K562 (cell line): ENCODE results near the gene HDAC1. TPM values are rescaled to one million over a fixed set of nuclear protein-coding genes. Genes with fewer than 3 reads are reported as not detected.

Experiments
- KDM2B ChIP-seq: fragments of 250-450 bp; sonication (Bioruptor Pico); IDR thresholded peaks from 2 replicates; pipeline ENCODE4 v1.8.0; 2021; ENCODE audit warnings: mild to moderate bottlenecking, moderate library complexity
- KDM4B ChIP-seq, 2 experiments: fragments of 450-650 bp in 1 of 2; sonication (generic) in 1 of 2; IDR thresholded peaks; 2 replicates each; pipeline ENCODE4 v1.6.1; 2016 to 2017; ENCODE audit warnings: borderline replicate concordance in 2 of 2, antibody characterized with exemption in 1 of 2, low read depth in 1 of 2, mild to moderate bottlenecking in 1 of 2
- MCM5 ChIP-seq: fragments of 450-650 bp; IDR thresholded peaks from 2 replicates; pipeline ENCODE4 v1.6.1; 2016; ENCODE audit warnings: low read depth
- NCOA4 ChIP-seq: fragments of 450-650 bp; IDR thresholded peaks from 2 replicates; pipeline ENCODE4 v1.6.1; 2018; ENCODE audit warnings: mild to moderate bottlenecking; ENCODE audit not compliant: partially characterized antibody
- NFYB ChIP-seq: IDR thresholded peaks from 2 replicates; pipeline ENCODE4 v1.6.1; 2011; ENCODE audit warnings: mild to moderate bottlenecking, moderate library complexity; ENCODE audit not compliant: insufficient read length; ENCODE audit errors: extremely low read depth
- NR4A1 ChIP-seq, 2 experiments: fragments of 250-450 bp in 1 of 2; fragments of 450-650 bp in 1 of 2; sonication (Bioruptor Pico) in 1 of 2; IDR thresholded peaks; 2 replicates each; pipeline versions ENCODE4 v1.4.0 to v1.6.1; 2016 to 2020; ENCODE audit warnings: mild to moderate bottlenecking in 2 of 2, missing compliant biosample characterization in 1 of 2, missing genetic modification characterization in 1 of 2, moderate library complexity in 1 of 2
- NRF1 ChIP-seq, 2 experiments: fragments of 450-650 bp; IDR thresholded peaks in 1 of 2; conservative IDR thresholded peaks in 1 of 2; 2 replicates each; pipeline ENCODE4 v1.6.1; 2014; ENCODE audit warnings: mild to moderate bottlenecking in 2 of 2
- RAD51 ChIP-seq: fragments of 450-650 bp; IDR thresholded peaks from 2 replicates; pipeline ENCODE4 v1.7.1; 2016; ENCODE audit warnings: low read depth, mild to moderate bottlenecking, borderline replicate concordance
- RB1 ChIP-seq: fragments of 450-650 bp; IDR thresholded peaks from 2 replicates; pipeline ENCODE4 v1.6.1; 2017; ENCODE audit warnings: low read depth, mild to moderate bottlenecking
- SMARCA5 ChIP-seq: fragments of 450-650 bp; IDR thresholded peaks from 2 replicates; pipeline ENCODE4 v1.6.1; 2016
- ZBTB8A ChIP-seq: fragments of 450-650 bp; IDR thresholded peaks from 2 replicates; pipeline ENCODE4 v1.6.1; 2018; ENCODE audit warnings: mild to moderate bottlenecking, moderate library complexity; ENCODE audit not compliant: partially characterized antibody
- ZFPM2 ChIP-seq: fragments of 250-450 bp; sonication (Bioruptor Pico); IDR thresholded peaks from 2 replicates; pipeline ENCODE4 v1.5.1; 2022; ENCODE audit warnings: mild to moderate bottlenecking
- ZNF274 ChIP-seq: IDR thresholded peaks from 2 replicates; pipeline ENCODE4 v1.6.1; 2011; ENCODE audit warnings: low read depth, mild to moderate bottlenecking, low read length, moderate library complexity, borderline replicate concordance
- ZNF561 ChIP-seq: fragments of 450-650 bp; formaldehyde crosslinking; conservative IDR thresholded peaks from 2 replicates; pipeline ENCODE4 v1.4.0; 2020; ENCODE audit warnings: mild to moderate bottlenecking, moderate library complexity
- ZNF584 ChIP-seq: fragments of 200-800 bp; sonication (Bioruptor generic); IDR thresholded peaks from 2 replicates; pipeline ENCODE4 v1.6.1; 2016; ENCODE audit warnings: low read depth, mild to moderate bottlenecking, missing genetic modification characterization, missing compliant biosample characterization
- ZNF766 ChIP-seq: fragments of 200-800 bp; sonication (Bioruptor generic); conservative IDR thresholded peaks from 2 replicates; pipeline ENCODE4 v1.6.1; 2016; ENCODE audit warnings: missing genetic modification characterization, missing compliant biosample characterization
- ZSCAN29 ChIP-seq: fragments of 450-650 bp; IDR thresholded peaks from 2 replicates; pipeline ENCODE4 v1.6.1; 2017
- polyA plus RNA-seq, 8 experiments: library from polyadenylated mRNA; depleted of rRNA in 4 of 8; stranded (reverse) in 5 of 8; unstranded in 3 of 8; fragments of >200 nt; fragmentation: Nextera tagmentation in 2 of 8; fragmentation: Illumina TruSeq in 1 of 8; extraction: Ambion mirVana in 2 of 8; extraction: Trizol in 1 of 8; gene quantifications; 2 replicates each; pipeline versions ENCODE4 v1.2.1 to v1.2.3, GENCODE V29; 2011 to 2014; ENCODE audit warnings: inconsistent platforms in 1 of 8, missing spikeins in 1 of 8
- total RNA-seq, 7 experiments: library from RNA; depleted of rRNA in 6 of 7; stranded (reverse); fragments of >200 nt in 6 of 7; fragmentation: Illumina TruSeq in 2 of 7; extraction: Trizol in 2 of 7; gene quantifications; 2 replicates each; pipeline versions ENCODE4 v1.2.1 to v1.2.3, GENCODE V29; 2011 to 2021; ENCODE audit warnings: low replicate concordance in 1 of 7
- TF ChIP-seq, protein P1 (sequence below): fragments of 450-650 bp; IDR thresholded peaks from 2 replicates; pipeline ENCODE4 v1.6.1; 2017; ENCODE audit warnings: mild to moderate bottlenecking, moderate library complexity
- TF ChIP-seq, protein P2 (sequence below): fragments of 250-450 bp; sonication (Bioruptor Pico); IDR thresholded peaks from 2 replicates; pipeline ENCODE4 v1.4.0; 2020; ENCODE audit warnings: mild to moderate bottlenecking, moderate library complexity
- TF ChIP-seq, protein P3 (sequence below): fragments of 250-450 bp; sonication (Bioruptor Pico); IDR thresholded peaks from 2 replicates; pipeline ENCODE4 v1.4.0; 2020; ENCODE audit warnings: mild to moderate bottlenecking
- TF ChIP-seq, protein P4 (sequence below): fragments of 450-650 bp; IDR thresholded peaks from 2 replicates; pipeline ENCODE4 v1.6.1; 2016; ENCODE audit warnings: missing biosample characterization, missing genetic modification characterization

Gene HDAC1
- total and polyA plus RNA-seq, 9 of the 15 experiments (the other 6 are each of a cell fraction or from before 2014, with no cell fraction given), result 169 to 384 (median 193) TPM

DNA sequence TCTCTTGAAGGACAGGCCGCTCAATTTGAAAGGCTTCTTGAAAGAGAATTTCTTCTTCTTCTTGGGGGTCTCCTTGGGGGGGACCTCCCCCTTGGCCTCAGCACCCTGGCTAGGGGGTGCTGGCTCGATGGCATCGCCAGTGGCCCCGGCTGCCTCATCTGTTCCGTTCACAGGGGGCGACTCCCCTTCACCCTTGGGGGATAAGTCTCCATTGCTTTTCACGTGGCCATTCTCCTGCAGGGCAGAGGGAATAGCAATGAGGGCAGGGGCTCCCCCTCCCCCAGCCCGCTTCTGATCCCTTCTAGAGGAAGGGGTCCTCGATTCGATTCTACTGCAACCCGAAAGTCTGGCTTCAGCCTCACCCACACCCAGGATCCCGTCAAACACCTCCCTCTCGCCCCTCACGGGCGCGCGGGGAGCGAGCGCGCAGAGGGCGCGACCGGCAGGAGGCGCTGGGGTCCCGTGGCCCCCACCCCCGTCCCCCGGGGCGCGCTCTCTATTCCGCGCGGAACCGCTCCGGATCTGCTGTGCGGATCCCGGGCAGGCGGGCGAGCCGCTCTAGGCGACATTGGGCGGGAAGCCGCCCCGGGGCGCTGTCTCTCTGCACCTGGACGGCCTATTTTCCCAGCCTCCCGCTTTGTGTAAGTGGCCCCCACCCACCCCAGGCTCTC, 43.1 kb downstream of the HDAC1 start (continued):
- TF ChIP-seq ZBTB8A (no peak), NR4A1 (CRISPR knock-in tag; IDR thresholded peaks at IDR 0.05) (no peak), NR4A1 (tag; IDR thresholded peaks at IDR 0.05) (no peak), ZNF274 (no peak), MCM5 (no peak), KDM2B (CRISPR knock-in tag) (peak; percentile 98), RB1 (peak; percentile 98), NFYB (no peak), NRF1 (conservative IDR thresholded peaks at IDR 0.05 in 1 of 2, IDR thresholded peaks at IDR 0.05 in 1 of 2) (peak; percentile 39 to 57; a peak in 3 of 4 replicates), ZNF584 (no peak), ZNF561 (CRISPR knock-in tag) (no peak), SMARCA5 (no peak), ZFPM2 (CRISPR knock-in tag) (0 out of 2 replicates have a peak, but pooled peaks have one; percentile 69), NCOA4 (no peak), KDM4B (IDR thresholded peaks at IDR 0.05; ENCODE audit: borderline replicate concordance in 2 of 2, low read depth in 1 of 2) (peak in 1 of 2 experiments; percentile 70; a peak in 1 of 4 replicates), ZSCAN29 (peak; percentile 73; the same call in 1 of the 2 replicates), RAD51 (no peak), ZNF766 (CRISPR knock-in tag) (peak; percentile 76)
- TF ChIP-seq, protein P1, sequence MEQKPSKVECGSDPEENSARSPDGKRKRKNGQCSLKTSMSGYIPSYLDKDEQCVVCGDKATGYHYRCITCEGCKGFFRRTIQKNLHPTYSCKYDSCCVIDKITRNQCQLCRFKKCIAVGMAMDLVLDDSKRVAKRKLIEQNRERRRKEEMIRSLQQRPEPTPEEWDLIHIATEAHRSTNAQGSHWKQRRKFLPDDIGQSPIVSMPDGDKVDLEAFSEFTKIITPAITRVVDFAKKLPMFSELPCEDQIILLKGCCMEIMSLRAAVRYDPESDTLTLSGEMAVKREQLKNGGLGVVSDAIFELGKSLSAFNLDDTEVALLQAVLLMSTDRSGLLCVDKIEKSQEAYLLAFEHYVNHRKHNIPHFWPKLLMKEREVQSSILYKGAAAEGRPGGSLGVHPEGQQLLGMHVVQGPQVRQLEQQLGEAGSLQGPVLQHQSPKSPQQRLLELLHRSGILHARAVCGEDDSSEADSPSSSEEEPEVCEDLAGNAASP, result no peak
- TF ChIP-seq, protein P2, sequence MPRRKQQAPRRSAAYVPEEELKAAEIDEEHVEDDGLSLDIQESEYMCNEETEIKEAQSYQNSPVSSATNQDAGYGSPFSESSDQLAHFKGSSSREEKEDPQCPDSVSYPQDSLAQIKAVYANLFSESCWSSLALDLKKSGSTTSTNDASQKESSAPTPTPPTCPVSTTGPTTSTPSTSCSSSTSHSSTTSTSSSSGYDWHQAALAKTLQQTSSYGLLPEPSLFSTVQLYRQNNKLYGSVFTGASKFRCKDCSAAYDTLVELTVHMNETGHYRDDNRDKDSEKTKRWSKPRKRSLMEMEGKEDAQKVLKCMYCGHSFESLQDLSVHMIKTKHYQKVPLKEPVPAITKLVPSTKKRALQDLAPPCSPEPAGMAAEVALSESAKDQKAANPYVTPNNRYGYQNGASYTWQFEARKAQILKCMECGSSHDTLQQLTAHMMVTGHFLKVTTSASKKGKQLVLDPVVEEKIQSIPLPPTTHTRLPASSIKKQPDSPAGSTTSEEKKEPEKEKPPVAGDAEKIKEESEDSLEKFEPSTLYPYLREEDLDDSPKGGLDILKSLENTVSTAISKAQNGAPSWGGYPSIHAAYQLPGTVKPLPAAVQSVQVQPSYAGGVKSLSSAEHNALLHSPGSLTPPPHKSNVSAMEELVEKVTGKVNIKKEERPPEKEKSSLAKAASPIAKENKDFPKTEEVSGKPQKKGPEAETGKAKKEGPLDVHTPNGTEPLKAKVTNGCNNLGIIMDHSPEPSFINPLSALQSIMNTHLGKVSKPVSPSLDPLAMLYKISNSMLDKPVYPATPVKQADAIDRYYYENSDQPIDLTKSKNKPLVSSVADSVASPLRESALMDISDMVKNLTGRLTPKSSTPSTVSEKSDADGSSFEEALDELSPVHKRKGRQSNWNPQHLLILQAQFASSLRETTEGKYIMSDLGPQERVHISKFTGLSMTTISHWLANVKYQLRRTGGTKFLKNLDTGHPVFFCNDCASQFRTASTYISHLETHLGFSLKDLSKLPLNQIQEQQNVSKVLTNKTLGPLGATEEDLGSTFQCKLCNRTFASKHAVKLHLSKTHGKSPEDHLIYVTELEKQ, result no peak
- TF ChIP-seq, protein P3, sequence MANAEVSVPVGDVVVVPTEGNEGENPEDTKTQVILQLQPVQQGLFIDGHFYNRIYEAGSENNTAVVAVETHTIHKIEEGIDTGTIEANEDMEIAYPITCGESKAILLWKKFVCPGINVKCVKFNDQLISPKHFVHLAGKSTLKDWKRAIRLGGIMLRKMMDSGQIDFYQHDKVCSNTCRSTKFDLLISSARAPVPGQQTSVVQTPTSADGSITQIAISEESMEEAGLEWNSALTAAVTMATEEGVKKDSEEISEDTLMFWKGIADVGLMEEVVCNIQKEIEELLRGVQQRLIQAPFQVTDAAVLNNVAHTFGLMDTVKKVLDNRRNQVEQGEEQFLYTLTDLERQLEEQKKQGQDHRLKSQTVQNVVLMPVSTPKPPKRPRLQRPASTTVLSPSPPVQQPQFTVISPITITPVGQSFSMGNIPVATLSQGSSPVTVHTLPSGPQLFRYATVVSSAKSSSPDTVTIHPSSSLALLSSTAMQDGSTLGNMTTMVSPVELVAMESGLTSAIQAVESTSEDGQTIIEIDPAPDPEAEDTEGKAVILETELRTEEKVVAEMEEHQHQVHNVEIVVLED (CRISPR knock-in tag), result peak; percentile 57
- TF ChIP-seq, protein P4, sequence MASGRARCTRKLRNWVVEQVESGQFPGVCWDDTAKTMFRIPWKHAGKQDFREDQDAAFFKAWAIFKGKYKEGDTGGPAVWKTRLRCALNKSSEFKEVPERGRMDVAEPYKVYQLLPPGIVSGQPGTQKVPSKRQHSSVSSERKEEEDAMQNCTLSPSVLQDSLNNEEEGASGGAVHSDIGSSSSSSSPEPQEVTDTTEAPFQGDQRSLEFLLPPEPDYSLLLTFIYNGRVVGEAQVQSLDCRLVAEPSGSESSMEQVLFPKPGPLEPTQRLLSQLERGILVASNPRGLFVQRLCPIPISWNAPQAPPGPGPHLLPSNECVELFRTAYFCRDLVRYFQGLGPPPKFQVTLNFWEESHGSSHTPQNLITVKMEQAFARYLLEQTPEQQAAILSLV (tag), result no peak
